ENCODE data around the gene DUSP1.

Gene DUSP1, protein sequence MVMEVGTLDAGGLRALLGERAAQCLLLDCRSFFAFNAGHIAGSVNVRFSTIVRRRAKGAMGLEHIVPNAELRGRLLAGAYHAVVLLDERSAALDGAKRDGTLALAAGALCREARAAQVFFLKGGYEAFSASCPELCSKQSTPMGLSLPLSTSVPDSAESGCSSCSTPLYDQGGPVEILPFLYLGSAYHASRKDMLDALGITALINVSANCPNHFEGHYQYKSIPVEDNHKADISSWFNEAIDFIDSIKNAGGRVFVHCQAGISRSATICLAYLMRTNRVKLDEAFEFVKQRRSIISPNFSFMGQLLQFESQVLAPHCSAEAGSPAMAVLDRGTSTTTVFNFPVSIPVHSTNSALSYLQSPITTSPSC

DNA sequence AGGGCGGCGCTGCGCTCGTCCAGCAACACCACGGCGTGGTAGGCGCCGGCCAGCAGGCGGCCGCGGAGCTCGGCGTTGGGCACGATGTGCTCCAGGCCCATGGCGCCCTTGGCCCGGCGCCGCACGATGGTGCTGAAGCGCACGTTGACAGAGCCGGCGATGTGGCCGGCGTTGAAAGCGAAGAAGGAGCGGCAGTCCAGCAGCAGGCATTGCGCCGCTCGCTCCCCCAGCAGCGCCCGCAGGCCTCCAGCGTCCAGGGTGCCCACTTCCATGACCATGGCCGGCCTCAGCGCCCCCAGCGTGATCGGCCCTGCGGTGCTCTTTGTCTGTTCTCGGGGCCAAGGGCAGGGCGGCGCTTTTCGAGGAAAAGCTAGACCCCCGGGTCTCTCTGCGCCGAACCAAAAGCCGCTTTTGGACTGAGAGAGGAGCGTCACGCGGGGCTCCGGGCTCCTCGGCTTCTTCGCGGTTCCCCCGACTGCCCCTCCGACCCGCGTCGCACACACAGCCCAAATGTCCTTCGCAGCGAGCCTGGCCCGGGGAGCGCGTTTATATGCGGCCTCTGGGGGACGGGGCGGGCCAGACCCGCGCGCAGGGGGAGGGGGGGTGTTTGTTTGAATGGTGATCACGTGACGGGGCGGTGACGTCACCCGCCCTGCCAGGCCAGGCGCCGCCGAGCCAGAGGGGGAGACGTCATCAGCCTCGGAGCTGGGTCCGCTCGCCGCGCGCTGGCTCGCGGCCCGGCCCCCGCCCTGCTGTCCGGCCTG lies at the start of gene DUSP1:
Gene DUSP1, minus strand, starts transcription at position 521 of the 764 bp plus-strand sequence. Its CDS starts 243 bp downstream, at position 278.
- TF ChIP-seq, protein P1, sequence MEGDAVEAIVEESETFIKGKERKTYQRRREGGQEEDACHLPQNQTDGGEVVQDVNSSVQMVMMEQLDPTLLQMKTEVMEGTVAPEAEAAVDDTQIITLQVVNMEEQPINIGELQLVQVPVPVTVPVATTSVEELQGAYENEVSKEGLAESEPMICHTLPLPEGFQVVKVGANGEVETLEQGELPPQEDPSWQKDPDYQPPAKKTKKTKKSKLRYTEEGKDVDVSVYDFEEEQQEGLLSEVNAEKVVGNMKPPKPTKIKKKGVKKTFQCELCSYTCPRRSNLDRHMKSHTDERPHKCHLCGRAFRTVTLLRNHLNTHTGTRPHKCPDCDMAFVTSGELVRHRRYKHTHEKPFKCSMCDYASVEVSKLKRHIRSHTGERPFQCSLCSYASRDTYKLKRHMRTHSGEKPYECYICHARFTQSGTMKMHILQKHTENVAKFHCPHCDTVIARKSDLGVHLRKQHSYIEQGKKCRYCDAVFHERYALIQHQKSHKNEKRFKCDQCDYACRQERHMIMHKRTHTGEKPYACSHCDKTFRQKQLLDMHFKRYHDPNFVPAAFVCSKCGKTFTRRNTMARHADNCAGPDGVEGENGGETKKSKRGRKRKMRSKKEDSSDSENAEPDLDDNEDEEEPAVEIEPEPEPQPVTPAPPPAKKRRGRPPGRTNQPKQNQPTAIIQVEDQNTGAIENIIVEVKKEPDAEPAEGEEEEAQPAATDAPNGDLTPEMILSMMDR (IDR thresholded peaks at IDR 0.05; ENCODE audit: low read depth, low read length): peak; percentile 11
- peak; percentile 97 for DNase-seq (ENCODE audit: extremely low read depth, low read depth)

DNA sequence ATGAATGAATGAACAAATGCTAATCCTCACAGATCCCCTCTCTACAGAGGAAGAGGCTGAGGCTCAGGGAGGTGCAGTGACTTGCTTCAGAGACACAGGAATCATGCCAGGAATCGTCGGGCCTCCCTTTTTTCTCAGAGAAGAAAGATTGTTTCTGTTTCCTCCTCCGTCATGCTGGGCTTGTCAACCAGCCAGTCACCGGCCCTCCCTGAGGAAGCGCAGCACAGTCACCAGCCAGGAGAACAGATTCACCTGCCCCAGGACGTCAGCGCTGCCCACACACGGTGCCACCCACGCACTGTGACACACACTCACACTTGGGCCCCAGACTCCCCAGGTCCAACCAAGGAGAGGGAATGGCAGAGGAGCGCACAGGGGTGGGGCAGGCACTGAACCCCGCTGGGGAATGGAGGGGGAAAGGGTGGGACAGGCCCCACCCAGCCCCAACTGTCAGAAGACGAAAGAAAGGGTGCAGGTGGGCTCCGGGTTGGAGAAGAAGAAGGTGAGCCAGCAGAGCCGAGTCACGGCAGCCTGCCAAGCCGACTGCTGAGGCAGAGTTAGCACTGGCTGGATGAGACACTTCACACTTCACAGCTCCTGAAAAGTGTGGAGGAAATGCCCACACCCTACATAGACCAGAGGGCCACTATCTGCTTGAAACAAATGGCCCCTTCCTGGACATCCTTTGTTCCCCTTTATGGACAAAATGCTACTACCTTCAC lies 49.2 kb upstream of the DUSP1 start:
- DNase-seq (ENCODE audit: extremely low read depth, low read depth): no peak
- TF ChIP-seq, protein P1 (IDR thresholded peaks at IDR 0.05; ENCODE audit: low read depth, low read length): no peak

DNA sequence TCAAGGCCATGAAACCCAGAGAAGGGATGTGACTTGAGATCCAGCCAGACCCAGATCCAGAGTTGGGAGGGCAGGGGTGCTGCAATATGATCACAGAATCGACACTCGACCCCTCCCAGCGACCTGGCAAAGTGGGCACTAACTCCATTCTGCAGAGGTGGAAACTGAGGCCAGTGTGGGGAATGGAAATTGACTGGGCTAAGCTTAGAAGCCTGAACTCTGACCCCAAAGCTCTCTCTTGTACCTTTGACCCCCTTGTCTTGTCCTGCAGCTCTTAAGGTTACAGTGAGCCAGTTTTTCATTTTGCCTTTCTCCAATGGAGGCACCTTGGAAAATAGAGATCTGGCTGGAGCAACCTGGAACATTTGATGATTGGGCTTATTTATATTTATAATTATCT lies 48.6 kb upstream of the DUSP1 start:
- DNase-seq (ENCODE audit: extremely low read depth, low read depth): no peak
- TF ChIP-seq, protein P1 (IDR thresholded peaks at IDR 0.05; ENCODE audit: low read depth, low read length): no peak

DNA sequence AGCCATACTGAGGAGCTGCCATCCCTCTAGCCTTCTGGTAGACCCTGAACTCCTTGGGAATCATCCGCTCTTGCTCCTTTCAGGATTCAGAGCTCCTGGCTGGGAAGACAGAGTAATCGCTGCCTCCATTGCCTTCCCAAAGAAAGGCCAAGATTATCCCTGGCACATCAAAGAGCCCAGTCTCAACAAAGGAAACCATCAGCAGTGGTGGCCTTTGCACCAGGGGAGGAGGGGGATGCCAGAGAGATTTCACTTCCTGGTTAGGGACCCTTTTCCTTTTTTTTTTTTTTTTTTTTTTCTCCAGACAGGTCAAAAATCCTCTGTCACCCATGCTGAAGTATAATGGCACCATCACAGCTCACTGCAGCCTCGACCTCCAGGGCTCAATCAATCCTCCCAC lies 47.1 kb upstream of the DUSP1 start:
- DNase-seq (ENCODE audit: extremely low read depth, low read depth): no peak
- TF ChIP-seq, protein P1 (IDR thresholded peaks at IDR 0.05; ENCODE audit: low read depth, low read length): no peak

DNA sequence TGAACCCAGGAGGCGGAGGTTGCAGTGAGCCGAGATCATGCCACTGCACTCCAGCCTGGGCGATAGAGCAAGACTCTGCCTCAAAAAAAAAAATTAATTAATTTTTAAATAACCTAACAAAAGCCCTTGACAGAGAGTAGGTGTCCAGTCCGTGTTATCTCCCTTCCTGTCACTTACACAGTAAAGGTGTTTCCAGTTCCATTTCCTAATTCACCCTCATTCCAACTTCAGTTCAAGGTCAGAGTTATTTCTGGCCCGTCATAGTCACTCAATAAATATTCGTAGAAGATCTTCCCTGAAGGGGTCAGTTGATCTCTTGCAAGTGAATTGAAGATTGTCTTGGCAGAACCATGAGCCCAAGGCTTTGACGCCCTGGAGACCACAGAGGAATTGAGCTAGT lies 46.7 kb upstream of the DUSP1 start:
- DNase-seq (ENCODE audit: extremely low read depth, low read depth): no peak
- TF ChIP-seq, protein P1 (IDR thresholded peaks at IDR 0.05; ENCODE audit: low read depth, low read length): no peak

DNA sequence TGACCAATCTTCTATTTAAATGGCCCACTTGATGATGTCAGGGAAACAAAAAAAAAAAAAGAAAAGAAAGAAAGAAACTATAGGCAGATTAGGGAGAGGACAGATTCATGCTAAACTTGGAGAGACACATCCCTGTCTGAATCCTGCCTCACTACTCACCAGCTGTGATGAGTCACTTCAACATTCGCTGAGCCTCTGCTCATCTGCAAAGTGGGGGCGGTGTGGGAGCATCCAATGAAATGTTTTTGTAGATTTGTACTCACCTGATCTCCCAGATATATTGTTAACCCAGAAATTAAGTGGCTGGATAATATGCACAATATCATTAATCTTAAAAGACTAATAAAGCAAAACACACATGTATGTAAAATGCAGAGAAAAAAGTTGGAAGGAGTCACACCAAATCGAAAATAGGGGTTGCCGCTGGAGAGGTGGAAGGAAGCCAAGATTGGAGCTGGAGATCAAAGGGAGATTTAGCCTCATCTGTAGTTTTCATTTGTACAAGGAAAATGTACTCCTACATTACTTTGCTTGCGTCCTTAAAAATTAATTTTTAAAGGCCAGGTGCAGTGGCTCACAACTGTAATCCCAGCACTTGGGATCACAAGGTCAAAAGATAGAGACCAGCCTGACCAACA lies 46.0 kb upstream of the DUSP1 start:
- TF ChIP-seq, protein P1 (IDR thresholded peaks at IDR 0.05; ENCODE audit: low read depth, low read length): no peak
- no peak for DNase-seq (ENCODE audit: extremely low read depth, low read depth)

Data from AG09319 (cell line).